Adrenal gland (tissue), 5 donors: ENCODE measurements around the gene ZCCHC4.

Experiments used
- POLR2A ChIP-seq, 2 donors: fragments of 450-650 bp; IDR thresholded peaks; one replicate each; pipeline ENCODE4 v1.6.1; 2017; ENCODE audit warnings: antibody characterized with exemption in 2 of 2, mild to moderate bottlenecking in 2 of 2, moderate library complexity in 1 of 2
- TF ChIP-seq, protein P1 (sequence below), 6 experiments: fragments of 450-650 bp in 4 of 6; fragments of 200-600 bp in 2 of 6; sonication (generic) in 1 of 6; IDR thresholded peaks; 1 replicate in 5 of 6; 2 replicates in 1 of 6; pipeline versions ENCODE4 v1.5.1 to v1.8.0; 2016 to 2021; ENCODE audit warnings: antibody characterized with exemption in 6 of 6, mild to moderate bottlenecking in 2 of 6, moderate library complexity in 1 of 6
- donor health status: DM: no; HTN: no; CAD: no.

DNA sequence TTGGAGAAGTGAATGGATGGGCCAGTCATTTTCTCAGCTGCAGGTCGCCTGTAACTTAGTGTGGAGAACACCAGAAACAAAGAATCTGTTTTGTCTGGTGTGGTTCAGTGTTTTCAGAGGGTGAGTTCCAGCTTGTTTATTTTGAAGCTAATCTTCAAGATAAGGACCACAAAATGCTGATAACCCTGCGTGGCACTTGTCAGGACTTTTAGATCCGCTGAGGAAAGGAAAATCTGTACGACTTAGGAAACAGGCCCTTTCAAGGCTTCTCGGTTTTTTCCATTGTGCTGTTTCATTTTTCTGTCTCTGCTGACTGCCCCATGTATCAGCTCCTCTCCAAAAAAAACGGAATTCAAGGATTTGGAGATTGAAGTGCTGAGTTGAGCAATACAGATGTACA is 55.7 kb downstream of the ZCCHC4 start:
- TF ChIP-seq, protein P1, sequence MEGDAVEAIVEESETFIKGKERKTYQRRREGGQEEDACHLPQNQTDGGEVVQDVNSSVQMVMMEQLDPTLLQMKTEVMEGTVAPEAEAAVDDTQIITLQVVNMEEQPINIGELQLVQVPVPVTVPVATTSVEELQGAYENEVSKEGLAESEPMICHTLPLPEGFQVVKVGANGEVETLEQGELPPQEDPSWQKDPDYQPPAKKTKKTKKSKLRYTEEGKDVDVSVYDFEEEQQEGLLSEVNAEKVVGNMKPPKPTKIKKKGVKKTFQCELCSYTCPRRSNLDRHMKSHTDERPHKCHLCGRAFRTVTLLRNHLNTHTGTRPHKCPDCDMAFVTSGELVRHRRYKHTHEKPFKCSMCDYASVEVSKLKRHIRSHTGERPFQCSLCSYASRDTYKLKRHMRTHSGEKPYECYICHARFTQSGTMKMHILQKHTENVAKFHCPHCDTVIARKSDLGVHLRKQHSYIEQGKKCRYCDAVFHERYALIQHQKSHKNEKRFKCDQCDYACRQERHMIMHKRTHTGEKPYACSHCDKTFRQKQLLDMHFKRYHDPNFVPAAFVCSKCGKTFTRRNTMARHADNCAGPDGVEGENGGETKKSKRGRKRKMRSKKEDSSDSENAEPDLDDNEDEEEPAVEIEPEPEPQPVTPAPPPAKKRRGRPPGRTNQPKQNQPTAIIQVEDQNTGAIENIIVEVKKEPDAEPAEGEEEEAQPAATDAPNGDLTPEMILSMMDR (IDR thresholded peaks at IDR 0.05): no peak
- no peak for TF ChIP-seq POLR2A (IDR thresholded peaks at IDR 0.05)
